Activated CD4-positive, alpha-beta T cell treated with anti-CD3 and anti-CD28 coated beads for 48 hours (primary cell): ENCODE measurements around the gene PRKAG2.

Experiments
- DNase-seq: peaks from one replicate; pipeline ENCODE4 v3.0.0-alpha.2; 2020

Gene PRKAG2

GRCh38 chr7:151864081-151864480, 12.8 kb downstream of the PRKAG2 start:
- no peak for DNase-seq

DNA sequence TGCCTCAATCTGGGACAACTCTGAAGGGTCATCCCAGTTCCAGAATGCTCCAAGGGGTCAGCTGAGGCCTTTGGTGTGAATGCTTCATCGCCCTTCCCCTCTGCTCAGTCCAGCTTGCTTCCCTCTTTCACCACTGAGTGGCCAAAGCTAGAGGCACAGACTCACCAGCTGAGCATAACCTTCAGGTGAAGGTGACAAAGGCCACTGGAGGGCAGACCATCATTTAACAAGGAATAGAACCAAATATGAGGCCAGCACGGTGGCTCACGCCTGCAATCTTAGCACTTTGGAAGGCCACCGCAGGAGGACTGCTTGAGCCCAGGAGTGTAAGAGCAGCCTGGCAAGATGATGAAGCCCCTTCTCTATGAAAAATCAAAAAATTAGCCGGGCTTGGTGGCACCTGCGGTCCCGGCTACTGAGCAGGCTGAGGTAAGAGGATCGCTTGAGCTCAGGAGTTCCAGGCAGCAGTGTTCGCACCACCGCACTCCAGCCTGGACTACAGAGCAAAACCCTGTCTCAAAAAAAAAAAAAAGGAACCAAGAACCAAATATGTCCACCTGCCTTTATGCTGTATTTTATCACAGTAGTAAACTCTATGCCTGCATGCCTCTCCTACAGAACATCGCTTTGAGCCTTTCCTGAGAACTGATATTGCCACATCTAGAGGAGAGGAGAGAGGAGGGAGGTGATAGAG, 13.4 kb downstream of the PRKAG2 start:
- DNase-seq = no peak

- no peak for DNase-seq
Observed at GRCh38 chr7:151862606-151863381, 14.1 kb downstream of the PRKAG2 start.

DNA sequence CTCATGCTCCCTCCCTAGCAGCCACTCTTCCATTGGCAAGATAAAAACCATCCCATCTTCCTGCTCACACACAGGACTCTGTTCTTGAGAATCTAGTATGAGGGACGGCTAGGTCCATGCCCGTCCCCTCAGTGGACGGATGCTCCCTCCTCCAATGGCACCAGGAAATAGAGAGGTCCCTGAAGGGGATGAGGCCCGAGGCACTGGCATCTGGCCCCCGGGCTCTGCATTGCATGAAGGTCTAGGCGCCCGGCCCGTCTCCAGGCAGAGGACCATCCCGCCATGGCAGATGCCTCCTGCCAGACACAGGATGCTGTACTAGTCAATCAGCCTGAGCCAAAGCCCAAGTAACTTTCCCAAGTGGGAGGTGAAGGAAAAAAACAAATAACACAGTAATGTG, 15.0 kb downstream of the PRKAG2 start:
- no peak for DNase-seq

- DNase-seq = no peak
Observed at GRCh38 chr7:151860771-151861170, 16.1 kb downstream of the PRKAG2 start.

DNA sequence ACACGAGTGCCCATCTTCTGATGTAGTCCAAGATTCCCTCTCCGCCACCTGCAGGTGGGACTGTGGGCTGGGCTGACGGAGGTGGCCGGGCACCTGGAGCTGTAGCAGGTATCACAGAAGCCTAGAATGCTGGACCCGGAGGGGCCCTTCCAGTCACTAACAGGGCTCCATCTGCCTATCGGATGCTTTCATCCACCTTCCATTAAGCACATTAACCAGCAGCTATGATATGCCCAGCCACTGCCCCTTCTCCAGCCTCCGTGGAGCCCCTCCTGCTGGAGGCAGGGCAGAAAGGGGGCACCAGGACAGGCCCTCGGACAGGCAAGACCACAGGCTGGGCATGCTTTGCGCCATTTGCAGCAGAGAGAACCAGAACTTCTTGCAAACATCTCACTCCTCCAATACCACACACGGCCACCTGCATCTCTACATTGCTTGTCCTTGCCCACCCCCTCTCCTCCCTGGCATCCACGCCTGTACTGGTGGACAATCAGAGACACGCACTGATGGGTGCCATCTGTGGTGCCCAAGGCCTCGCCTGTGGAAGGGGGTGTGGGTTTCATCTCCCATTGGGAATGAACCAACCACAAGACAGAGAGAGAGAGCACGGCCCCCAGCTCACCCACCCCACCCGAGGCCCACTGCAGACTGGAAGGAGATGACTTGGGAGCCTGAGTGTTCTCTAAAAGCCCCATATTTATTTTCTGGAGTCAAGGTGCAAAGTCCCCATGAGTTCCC, 16.8 kb downstream of the PRKAG2 start:
- no peak for DNase-seq

DNA sequence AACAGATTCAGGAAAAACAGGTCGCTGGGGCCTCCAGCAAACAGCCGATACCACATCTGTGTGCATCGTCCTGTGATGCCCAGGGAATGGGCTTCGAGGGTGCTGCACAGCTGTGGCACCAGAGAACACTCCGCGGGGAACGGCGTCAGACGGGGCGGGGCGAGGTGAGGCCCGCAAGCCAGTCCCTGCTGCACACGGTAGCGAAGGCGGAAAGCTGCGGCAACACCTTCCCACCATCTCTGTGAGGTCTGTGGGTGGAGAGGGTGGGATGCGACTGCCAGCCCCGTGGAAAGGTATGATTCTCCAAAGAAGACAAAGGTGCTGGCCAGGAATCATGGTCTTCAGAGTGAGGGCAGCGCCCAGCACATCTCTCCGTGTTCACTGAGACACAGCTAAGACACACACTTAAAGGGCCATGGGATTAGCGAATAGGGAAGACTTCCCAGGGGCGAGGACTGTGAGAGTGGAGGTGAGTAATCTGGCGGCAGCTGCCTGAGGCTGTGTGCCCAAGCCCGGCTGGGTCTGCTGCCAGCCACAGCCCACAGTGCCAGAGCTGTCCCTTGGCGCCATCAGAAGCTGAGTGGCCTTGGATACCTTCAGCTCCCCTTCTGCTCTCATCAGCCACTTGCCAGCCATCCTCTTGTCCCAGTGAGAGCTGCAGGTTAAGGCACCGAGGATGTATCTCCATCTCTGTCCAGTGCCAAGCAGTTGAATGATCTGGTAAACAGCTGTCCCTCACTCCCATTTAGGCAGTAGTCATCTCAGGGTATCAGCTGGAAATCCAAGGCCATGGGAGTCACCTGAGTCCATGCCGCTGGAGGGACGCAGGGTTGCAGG, 17.6 kb downstream of the PRKAG2 start:
- DNase-seq = no peak

GRCh38 chr7:151858456-151858855, 18.5 kb downstream of the PRKAG2 start:
- no peak for DNase-seq

DNA sequence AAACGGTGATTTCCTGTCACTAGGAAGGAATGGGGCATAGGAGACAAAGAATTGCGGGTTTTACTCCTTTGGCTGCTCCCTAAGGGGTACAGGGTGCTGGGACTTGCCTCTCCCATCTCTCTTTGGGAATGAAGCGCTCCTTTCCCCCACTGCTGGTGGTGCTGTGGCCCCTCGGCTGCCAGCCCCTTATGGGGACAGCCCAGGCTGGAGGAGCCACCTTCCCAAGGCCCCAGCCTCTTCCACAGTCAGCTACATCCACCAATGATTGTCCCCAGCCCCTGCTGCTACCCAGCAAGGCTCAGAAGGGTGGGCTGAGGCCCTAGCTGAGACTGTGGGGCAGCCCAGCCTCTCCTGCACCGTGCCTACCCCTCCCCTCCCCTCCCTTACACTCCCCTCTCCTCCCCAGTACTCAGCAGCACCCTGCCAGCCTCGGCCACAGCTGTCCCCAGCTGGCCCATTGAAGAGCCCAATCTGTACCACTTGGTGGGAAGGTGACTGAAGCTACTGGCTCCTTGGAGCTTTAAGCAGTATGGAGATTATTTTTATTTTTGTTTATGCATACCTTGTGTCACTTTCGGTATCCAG, 19.0 kb downstream of the PRKAG2 start:
- DNase-seq = no peak

DNA sequence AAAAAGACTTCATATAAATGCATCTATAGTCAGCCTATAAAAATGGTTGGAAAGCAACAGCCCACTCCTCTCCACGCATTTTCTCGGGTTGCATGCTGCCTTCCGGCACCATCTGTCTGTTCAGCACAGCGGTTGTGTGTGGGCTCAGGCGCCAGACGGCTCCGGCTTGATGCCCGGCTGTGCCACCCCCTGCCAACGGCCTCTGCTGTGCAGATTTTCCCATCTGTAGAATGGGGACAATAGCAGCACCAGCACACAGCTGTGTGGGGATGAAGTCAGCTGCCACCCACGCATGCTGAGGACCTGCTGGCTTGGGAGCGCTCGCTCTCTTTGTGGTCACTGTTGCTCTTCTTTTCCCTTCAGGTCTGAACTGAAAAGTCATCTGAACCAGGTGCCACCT, 19.5 kb downstream of the PRKAG2 start:
- no peak for DNase-seq

GRCh38 chr7:151856516-151856915, 20.4 kb downstream of the PRKAG2 start:
- no peak for DNase-seq

- no peak for DNase-seq
Observed at GRCh38 chr7:151856098-151856497, 20.8 kb downstream of the PRKAG2 start.

DNA sequence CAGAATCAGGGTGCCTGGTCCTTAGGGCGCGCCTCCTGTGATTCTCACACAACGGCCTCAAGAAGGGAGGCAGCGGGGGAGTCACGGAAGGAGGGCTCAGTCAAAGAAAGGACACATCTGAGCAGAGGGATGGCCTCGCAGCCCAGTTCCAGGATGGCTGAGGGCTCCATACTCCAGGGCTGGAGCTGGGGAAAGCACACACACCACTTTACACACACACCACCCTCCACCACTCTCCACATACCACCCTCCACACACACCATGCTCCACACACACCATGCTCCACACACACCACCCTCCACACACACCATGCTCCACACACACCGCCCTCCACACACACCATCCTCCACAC, 22.2 kb downstream of the PRKAG2 start:
- no peak for DNase-seq

- DNase-seq = no peak
Observed at GRCh38 chr7:151853896-151854719, 22.8 kb downstream of the PRKAG2 start.

DNA sequence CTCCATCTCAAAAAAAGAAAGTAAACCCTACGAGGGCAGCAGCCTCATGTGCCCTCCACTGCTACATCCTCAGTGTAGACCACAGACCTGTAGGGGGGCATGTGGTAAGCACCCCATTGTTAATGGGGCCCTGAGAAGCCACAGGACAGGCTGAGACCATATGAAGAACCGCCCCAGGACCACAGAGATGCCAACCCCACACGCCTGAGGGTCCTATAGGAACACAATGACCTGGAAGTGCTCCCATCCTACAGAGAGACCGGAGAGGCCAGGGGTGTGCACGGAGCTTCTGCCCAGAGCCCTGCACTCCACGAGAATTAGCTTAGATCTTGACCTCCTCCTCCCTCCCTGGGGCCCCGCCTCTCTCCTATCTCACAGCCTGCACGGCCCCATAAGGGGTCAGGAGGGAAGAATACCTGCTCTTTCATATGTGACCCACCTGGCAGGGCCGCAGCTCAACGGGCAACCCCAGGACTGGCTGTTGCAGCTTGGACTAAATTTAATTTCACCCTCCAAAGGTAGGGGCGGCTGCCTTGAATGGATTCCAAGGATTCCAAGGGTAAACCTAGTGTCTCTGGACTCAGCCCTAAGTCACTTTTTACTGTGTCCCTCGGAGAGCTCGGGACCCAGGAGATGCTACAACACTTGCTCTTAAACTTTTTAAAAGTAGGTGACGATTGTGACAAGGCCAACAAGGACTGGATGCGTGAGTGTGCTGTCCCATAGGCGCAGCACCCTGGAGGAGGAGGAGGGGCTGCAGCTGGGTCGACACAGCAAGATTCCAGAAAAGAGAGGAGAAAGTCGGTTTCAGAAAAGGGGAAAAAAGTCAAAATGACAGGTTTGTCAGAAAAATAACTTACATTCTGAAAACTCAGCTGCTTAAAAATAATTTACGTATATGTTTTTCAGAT, 24.2 kb downstream of the PRKAG2 start:
- DNase-seq = no peak

- DNase-seq = peak; percentile 20
Observed at GRCh38 chr7:151851782-151852181, 25.1 kb downstream of the PRKAG2 start.

GRCh38 chr7:151851145-151851751, 25.7 kb downstream of the PRKAG2 start:
- DNase-seq = peak; percentile 56

GRCh38 chr7:151850491-151851124, 26.3 kb downstream of the PRKAG2 start:
- peak; percentile 49 for DNase-seq

DNA sequence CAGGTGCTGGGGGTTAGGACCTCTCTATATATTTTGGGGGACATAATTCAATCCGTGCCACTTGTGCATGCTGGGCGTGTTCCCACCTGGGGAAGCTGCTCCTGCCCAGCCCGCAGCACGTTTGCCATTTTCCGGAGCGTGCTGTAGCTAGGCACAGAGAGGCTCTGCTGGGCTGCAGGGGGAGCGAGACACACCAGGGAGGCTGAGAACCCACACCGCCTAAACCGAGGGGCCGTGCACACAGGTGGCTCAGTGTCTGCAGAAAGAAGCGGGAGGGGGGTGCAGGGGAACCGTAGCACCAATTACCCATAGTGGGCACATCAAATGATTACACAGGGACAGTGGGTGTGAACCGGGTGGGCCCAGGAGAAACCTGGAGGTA, 27.0 kb downstream of the PRKAG2 start:
- no peak for DNase-seq
